ENCODE data around the gene KMT2D.

The KMT2D gene, protein sequence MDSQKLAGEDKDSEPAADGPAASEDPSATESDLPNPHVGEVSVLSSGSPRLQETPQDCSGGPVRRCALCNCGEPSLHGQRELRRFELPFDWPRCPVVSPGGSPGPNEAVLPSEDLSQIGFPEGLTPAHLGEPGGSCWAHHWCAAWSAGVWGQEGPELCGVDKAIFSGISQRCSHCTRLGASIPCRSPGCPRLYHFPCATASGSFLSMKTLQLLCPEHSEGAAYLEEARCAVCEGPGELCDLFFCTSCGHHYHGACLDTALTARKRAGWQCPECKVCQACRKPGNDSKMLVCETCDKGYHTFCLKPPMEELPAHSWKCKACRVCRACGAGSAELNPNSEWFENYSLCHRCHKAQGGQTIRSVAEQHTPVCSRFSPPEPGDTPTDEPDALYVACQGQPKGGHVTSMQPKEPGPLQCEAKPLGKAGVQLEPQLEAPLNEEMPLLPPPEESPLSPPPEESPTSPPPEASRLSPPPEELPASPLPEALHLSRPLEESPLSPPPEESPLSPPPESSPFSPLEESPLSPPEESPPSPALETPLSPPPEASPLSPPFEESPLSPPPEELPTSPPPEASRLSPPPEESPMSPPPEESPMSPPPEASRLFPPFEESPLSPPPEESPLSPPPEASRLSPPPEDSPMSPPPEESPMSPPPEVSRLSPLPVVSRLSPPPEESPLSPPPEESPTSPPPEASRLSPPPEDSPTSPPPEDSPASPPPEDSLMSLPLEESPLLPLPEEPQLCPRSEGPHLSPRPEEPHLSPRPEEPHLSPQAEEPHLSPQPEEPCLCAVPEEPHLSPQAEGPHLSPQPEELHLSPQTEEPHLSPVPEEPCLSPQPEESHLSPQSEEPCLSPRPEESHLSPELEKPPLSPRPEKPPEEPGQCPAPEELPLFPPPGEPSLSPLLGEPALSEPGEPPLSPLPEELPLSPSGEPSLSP (N-terminal part only)

DNA sequence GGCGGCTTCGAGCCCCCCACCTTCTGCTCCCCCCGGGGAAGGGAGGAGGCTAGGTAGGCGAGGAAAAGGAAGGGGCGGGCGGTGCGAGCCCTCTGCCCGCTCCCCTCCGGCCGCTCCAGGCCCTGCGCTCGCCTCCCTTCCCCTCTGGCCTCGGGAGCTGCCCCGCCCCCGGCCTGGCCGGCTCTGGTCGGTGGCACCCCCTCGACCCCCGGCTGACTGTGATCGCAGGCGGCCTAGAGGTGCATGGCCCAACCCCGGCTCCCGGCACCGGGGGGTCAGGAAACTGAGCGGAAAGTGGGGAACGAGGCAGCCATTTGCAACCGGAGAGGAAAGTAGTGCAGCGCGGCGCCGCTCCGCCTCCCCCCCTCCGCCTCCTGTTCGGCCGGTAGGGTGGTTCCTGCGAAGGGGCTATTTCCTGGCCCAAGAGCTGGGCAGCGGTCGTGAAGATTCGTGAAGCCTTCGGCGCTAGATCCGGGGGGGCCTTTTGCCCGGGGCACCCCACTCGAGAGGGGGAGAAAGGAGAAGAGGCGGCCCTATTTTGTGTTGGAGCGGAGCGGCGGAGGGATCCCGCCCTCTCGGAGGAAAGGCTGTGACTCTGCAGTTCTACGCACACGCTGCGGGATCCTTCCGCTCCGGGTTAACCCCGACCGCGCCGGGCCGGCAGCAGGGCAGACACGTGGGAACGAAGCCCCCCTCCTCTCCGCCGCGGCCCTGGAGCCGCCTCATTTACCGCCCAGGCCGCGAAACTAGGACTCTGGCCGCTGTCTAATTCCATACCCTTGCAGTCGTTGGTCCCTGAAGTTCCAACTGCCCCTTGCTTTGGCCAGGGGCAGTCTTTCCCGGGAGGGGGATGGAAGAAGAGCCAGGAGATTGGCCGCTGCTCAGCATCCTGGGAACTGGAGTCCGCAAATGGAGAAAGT lies at the start of gene KMT2D:
TSS of gene KMT2D (minus strand) at position 558 of the 920 bp plus-strand sequence. CDS start 5,470 bp downstream, outside the sequence.
- H3K9me3 ChIP-seq (ENCODE audit: control insufficient read depth, insufficient read depth, low read length) = no peaks in the 10 kb centered on the region
- H3K9ac ChIP-seq (ENCODE audit: low read depth, low read length) = peak within 1 kb of the TSS; percentile 86
- H3K4me1 ChIP-seq (ENCODE audit: insufficient read depth, low read length) = peaks cover 30% of the 10 kb centered on the region
- no peaks in the 10 kb centered on the region for H3K36me3 ChIP-seq (ENCODE audit: insufficient read depth, low read length)

DNA sequence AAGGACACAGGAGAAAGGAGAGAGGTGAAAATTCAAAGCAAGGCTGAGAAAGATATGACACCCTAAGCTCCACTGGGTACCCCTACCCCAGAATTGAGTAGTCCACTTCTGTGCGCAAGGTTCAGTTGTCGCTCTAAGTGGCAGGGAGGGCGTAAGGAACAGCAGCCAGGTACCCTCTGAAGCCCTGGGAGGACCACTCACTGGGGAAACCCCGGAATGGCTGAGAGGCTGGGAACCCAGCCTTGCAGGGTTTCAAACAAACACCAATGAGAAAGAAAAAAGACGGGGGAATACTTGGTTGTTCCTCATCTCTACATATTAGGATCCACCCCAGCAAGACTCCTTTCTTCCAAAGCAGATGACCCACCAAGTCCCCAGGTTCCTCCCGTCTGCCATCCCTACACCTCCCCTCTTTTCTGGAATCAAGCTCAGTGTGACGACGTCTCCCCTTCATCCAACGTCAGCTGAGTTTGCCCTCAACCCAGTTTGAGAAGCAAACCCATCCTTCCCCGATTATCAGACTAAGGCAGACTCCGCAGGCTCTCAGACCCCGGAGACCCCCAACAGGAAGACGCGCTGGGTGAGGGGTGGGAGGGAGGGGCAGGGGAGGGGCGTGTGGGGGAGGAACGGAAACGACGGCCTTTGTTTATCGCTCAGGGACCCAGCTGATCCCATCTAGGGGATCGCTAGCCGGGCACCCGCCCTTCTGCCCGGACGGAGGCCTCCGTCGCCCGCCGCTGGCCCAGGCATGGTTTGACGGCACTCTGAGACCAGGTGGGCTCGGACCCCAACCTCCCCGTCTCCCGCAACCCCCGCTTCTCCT lies 49.3 kb upstream of the KMT2D start:
- Histone ChIP-seq H3K9me3 (ENCODE audit: control insufficient read depth, insufficient read depth, low read length) (no peaks in the 10 kb centered on the region), H3K9ac (ENCODE audit: low read depth, low read length) (peak overlapping the region; percentile 95), H3K4me1 (ENCODE audit: insufficient read depth, low read length) (0 out of 2 replicates have a peak, but pooled peaks cover 3% of the 10 kb centered on the region), H3K36me3 (ENCODE audit: insufficient read depth, low read length) (0 out of 2 replicates have a peak, but pooled peaks cover 3% of the 10 kb centered on the region)

DNA sequence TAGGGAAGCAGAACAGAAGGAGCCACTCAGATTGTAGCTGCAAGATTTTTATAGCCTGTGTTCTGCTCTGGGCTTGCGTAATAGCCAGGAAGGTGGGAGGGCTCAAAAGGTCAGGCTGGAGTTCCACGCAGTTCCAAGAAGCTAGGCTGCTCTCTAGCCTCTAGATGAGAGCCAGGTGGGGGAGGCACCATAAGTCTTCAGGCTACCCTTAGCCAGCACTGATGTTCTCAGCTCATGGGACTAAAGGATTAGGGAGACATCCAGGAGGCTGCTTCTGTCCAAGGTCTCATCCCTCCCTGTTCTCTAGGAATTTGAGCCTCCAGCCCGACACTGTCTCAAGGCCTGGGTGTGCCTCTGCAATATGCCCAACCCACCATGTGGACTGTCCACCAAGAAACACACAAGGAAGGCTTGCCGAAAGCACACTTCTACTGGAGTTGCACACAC lies 48.4 kb upstream of the KMT2D start:
- Histone ChIP-seq H3K9me3 (ENCODE audit: control insufficient read depth, insufficient read depth, low read length) (no peaks in the 10 kb centered on the region), H3K36me3 (ENCODE audit: insufficient read depth, low read length) (0 out of 2 replicates have a peak, but pooled peaks cover 3% of the 10 kb centered on the region), H3K9ac (ENCODE audit: low read depth, low read length) (peak overlapping the region; percentile 41; the same call in 1 of the 2 replicates), H3K4me1 (ENCODE audit: insufficient read depth, low read length) (0 out of 2 replicates have a peak, but pooled peaks cover 3% of the 10 kb centered on the region)

GRCh38 chr12:49105504-49106084 lies 45.0 kb upstream of the KMT2D start:
- Histone ChIP-seq H3K9ac (ENCODE audit: low read depth, low read length) (no peak overlapping the region), H3K9me3 (ENCODE audit: control insufficient read depth, insufficient read depth, low read length) (no peaks in the 10 kb centered on the region), H3K4me1 (ENCODE audit: insufficient read depth, low read length) (0 out of 2 replicates have a peak, but pooled peaks cover 3% of the 10 kb centered on the region), H3K36me3 (ENCODE audit: insufficient read depth, low read length) (peaks cover 7% of the 10 kb centered on the region)

- Histone ChIP-seq H3K9me3 (ENCODE audit: control insufficient read depth, insufficient read depth, low read length) (no peaks in the 10 kb centered on the region), H3K9ac (ENCODE audit: low read depth, low read length) (no peak overlapping the region), H3K36me3 (ENCODE audit: insufficient read depth, low read length) (peaks cover 7% of the 10 kb centered on the region), H3K4me1 (ENCODE audit: insufficient read depth, low read length) (0 out of 2 replicates have a peak, but pooled peaks cover 3% of the 10 kb centered on the region)
Observed at GRCh38 chr12:49104822-49105221, 44.2 kb upstream of the KMT2D start.

GRCh38 chr12:49100380-49100779 lies 39.8 kb upstream of the KMT2D start:
- Histone ChIP-seq H3K9me3 (ENCODE audit: control insufficient read depth, insufficient read depth, low read length) (no peaks in the 10 kb centered on the region), H3K9ac (ENCODE audit: low read depth, low read length) (no peak overlapping the region), H3K36me3 (ENCODE audit: insufficient read depth, low read length) (peaks cover 5% of the 10 kb centered on the region), H3K4me1 (ENCODE audit: insufficient read depth, low read length) (no peaks in the 10 kb centered on the region)

- Histone ChIP-seq H3K36me3 (ENCODE audit: insufficient read depth, low read length) (peaks cover 5% of the 10 kb centered on the region), H3K4me1 (ENCODE audit: insufficient read depth, low read length) (no peaks in the 10 kb centered on the region; the same call in 1 of the 2 replicates)
Observed at GRCh38 chr12:49098703-49099102, 38.1 kb upstream of the KMT2D start.

DNA sequence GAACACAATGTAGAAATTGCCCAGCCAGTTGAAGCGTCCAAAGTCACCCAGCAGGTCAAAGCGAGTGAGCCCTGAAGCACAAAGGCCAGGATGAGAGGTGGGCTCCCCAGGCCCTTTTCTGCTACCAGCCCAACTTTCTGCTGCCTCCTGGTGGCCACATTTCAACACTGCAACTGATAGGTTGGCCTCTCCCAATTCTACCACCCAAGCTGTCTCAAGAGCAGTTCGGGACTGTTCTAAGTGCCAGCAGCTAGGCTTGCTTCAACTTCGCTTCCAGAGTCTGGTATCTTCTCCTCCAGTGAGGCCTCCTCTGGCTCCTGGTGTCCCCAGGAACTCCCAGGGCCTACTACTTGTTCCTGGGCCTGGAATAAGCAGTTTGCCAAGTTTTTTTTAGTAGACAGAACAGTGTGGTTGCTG lies 37.4 kb upstream of the KMT2D start:
- H3K9ac ChIP-seq (ENCODE audit: low read depth, low read length) = no peak overlapping the region
- H3K9me3 ChIP-seq (ENCODE audit: control insufficient read depth, insufficient read depth, low read length) = no peaks in the 10 kb centered on the region
- H3K4me1 ChIP-seq (ENCODE audit: insufficient read depth, low read length) = peaks cover 4% of the 10 kb centered on the region; the same call in 1 of the 2 replicates
- peaks cover 4% of the 10 kb centered on the region for H3K36me3 ChIP-seq (ENCODE audit: insufficient read depth, low read length)

More at GRCh38 chr12:49098703-49099102, 38.1 kb upstream of the KMT2D start:
- H3K9me3 ChIP-seq (ENCODE audit: control insufficient read depth, insufficient read depth, low read length) = no peaks in the 10 kb centered on the region
- no peak overlapping the region for H3K9ac ChIP-seq (ENCODE audit: low read depth, low read length)

GRCh38 chr12:49097381-49097780 lies 36.8 kb upstream of the KMT2D start:
- no peaks in the 10 kb centered on the region; the same call in 1 of the 2 replicates for H3K36me3 ChIP-seq (ENCODE audit: insufficient read depth, low read length)
- peaks cover 9% of the 10 kb centered on the region; the same call in 1 of the 2 replicates for H3K4me1 ChIP-seq (ENCODE audit: insufficient read depth, low read length)
- H3K9ac ChIP-seq (ENCODE audit: low read depth, low read length) = no peak overlapping the region
- H3K9me3 ChIP-seq (ENCODE audit: control insufficient read depth, insufficient read depth, low read length) = no peaks in the 10 kb centered on the region

GRCh38 chr12:49094975-49095365 lies 34.4 kb upstream of the KMT2D start:
- Histone ChIP-seq H3K36me3 (ENCODE audit: insufficient read depth, low read length) (no peaks in the 10 kb centered on the region), H3K4me1 (ENCODE audit: insufficient read depth, low read length) (peaks cover 11% of the 10 kb centered on the region; the same call in 1 of the 2 replicates), H3K9me3 (ENCODE audit: control insufficient read depth, insufficient read depth, low read length) (no peaks in the 10 kb centered on the region), H3K9ac (ENCODE audit: low read depth, low read length) (no peak overlapping the region; the same call in 1 of the 2 replicates)

DNA sequence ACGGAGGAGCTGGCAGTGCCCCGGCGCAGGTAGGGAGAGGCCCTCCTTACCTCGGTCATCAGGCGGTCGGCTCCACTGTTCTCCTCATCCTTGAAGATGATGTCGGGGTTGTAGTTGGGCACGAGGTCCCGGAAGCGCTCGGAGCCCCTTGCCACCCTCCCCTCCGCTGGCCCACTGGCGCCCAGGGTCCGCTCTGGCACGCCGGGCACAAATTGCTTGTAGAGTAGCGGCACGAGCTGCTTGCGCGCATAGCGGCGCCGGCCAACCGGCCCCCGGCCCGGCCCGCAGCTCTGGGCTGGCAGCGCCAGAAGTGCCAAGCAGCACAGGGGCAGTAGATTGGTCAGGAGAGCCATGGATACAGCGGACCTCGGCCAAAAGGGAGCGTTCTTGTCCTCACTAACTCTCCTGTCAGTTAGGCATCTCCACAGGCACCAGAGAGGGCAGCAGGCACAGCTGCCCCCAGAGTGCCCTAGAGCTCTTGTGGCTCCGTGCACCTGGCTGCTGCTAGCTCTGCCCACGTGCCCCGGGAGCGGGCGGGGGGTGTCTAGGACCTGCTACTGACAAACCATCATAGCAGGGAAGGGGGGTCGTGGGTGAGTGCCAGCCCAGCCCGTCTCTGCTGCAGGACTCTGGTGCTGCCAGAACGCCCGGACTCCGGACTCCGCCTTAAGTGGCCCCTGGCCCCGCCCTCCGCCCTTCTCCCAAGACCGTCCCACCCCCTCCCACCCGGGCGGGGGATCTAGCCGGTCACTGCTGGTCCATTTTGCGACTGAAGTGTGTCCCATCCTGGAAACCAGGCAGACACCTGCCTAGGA lies 33.8 kb upstream of the KMT2D start, which contains the start of gene DHH:
TSS of gene DHH (minus strand) at position 642 of the 815 bp plus-strand sequence. CDS start at position 353, 289 bp downstream.
- no peaks in the 10 kb centered on the region for H3K9me3 ChIP-seq (ENCODE audit: control insufficient read depth, insufficient read depth, low read length)
- peak within 1 kb of the TSS; percentile 25; the same call in 1 of the 2 replicates for H3K9ac ChIP-seq (ENCODE audit: low read depth, low read length)
- peaks cover 11% of the 10 kb centered on the region; the same call in 1 of the 2 replicates for H3K4me1 ChIP-seq (ENCODE audit: insufficient read depth, low read length)
- no peaks in the 10 kb centered on the region for H3K36me3 ChIP-seq (ENCODE audit: insufficient read depth, low read length)

DNA sequence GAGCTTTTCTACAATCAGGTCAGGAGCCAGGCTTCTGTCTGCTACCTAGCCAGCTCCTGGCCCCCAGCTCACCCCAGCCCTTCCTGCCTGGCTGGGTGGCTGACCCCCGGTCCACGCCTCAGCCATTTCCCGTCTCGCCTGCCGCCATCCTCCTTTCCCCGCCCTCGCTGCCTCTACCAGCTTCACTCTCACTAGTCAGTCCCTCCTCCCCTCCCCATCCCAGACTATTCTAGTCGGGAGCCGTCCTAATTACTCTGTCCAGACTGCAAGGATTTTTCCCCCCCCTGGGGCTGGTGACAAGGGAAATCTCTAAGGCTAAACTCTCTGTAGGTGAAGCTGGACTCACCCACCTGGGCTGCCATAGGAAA lies 33.2 kb upstream of the KMT2D start:
- Histone ChIP-seq H3K36me3 (ENCODE audit: insufficient read depth, low read length) (no peaks in the 10 kb centered on the region), H3K9ac (ENCODE audit: low read depth, low read length) (peak overlapping the region; percentile 25; the same call in 1 of the 2 replicates), H3K9me3 (ENCODE audit: control insufficient read depth, insufficient read depth, low read length) (no peaks in the 10 kb centered on the region), H3K4me1 (ENCODE audit: insufficient read depth, low read length) (peaks cover 14% of the 10 kb centered on the region; the same call in 1 of the 2 replicates)
